ENCODE measurements around the gene CFAP298. TPM values are rescaled to one million over a fixed set of nuclear protein-coding genes. Genes with fewer than 3 reads are reported as not detected.

The CFAP298 gene
- total RNA-seq, 2 donors from 2014 or later = 21.1 to 22.4 TPM

DNA sequence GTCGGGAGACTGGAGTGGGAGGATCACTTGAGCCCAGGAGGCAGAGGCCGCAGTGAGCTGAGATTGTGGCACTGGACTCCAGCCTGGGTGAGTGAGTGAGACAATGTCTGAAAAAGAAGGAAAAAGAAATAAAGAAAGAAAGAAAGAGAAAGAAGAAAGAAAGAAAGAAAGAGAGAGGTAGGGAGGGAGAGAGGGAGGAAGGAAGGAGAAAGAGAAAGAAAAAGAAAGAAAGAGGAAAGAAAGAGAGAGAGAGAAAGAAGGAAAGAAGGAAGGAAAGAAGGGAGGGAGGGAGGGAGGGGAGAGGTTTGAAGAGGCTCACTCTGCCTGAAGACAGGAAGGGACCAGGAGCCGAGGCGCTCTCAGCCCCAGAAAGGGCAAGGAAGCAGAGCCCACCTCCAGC, 22.0 kb downstream of the CFAP298 start:
- H3K27me3 Mint-ChIP-seq (ENCODE audit: low read depth) = no peaks in the 10 kb centered on the region
- DNase-seq (no peak), ATAC-seq (replicated peaks in 1 of 2) (no peak)
- no peak overlapping the region for H3K4me3 Mint-ChIP-seq
- no peaks in the 10 kb centered on the region for H3K36me3 Mint-ChIP-seq (ENCODE audit: insufficient read depth in 2 of 2)
- H3K4me1 Mint-ChIP-seq (ENCODE audit: low read depth) = no peaks in the 10 kb centered on the region
- no peaks in the 10 kb centered on the region for H3K9me3 Mint-ChIP-seq
- no peak overlapping the region for H3K27ac Mint-ChIP-seq

- H3K36me3 Mint-ChIP-seq (ENCODE audit: insufficient read depth in 2 of 2) = no peaks in the 10 kb centered on the region
- H3K4me3 Mint-ChIP-seq = no peak overlapping the region
- no peaks in the 10 kb centered on the region for H3K9me3 Mint-ChIP-seq
- H3K4me1 Mint-ChIP-seq (ENCODE audit: low read depth) = no peaks in the 10 kb centered on the region
- H3K27me3 Mint-ChIP-seq (ENCODE audit: low read depth) = no peaks in the 10 kb centered on the region
- DNase-seq (no peak), ATAC-seq (replicated peaks in 1 of 2) (no peak)
- no peak overlapping the region for H3K27ac Mint-ChIP-seq
Observed at GRCh38 chr21:32587651-32588050, 24.5 kb downstream of the CFAP298 start.

DNA sequence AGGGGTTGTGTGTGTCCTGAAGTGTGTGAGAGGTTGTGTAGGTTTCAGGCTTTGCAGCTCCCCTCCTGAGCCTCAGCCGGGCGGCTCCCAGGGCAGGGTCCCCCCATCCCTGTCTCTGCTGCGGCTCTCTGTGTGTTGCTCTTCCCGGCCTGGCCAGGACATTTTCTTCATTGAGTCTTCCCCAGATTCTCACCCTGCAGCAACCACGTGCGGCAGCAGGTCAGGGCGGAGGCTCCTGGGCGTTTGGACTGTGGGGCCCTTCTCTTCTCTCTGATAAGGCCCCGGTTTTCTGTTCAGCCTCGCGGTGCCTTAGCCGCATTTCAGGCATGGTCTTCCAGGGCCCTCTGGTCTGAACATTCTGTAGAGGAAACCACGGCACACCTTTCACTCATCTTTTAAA, 25.1 kb downstream of the CFAP298 start:
- no peaks in the 10 kb centered on the region for H3K9me3 Mint-ChIP-seq
- H3K36me3 Mint-ChIP-seq (ENCODE audit: insufficient read depth in 2 of 2) = no peaks in the 10 kb centered on the region
- no peak for DNase-seq
- ATAC-seq (replicated peaks in 1 of 2) = no peak
- H3K27me3 Mint-ChIP-seq (ENCODE audit: low read depth) = no peaks in the 10 kb centered on the region
- no peaks in the 10 kb centered on the region for H3K4me1 Mint-ChIP-seq (ENCODE audit: low read depth)
- H3K27ac Mint-ChIP-seq = no peak overlapping the region
- no peak overlapping the region for H3K4me3 Mint-ChIP-seq

DNA sequence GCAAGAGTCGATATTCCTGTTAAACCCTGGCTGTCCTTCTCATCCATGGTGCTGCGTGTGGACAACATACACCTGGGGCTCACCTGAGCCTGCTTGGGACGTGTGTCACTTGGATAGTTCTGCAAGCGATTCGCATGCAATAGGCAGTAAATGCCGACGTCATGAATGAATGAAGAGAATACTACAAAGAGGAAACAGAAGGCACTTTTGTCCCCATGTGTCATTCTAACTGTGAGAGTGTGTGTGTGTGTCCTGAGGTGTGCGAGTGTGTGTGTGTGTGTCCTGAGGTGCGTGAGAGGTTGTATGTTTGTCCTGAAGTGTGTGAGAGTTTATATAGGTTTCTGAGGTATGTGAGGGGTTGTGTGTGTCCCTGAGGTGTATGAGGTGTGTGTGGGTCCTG, 26.2 kb downstream of the CFAP298 start:
- Mint-ChIP-seq H3K27me3 (ENCODE audit: low read depth) (no peaks in the 10 kb centered on the region), H3K4me3 (no peak overlapping the region), H3K9me3 (no peaks in the 10 kb centered on the region), H3K27ac (no peak overlapping the region), H3K4me1 (ENCODE audit: low read depth) (no peaks in the 10 kb centered on the region), H3K36me3 (ENCODE audit: insufficient read depth in 2 of 2) (no peaks in the 10 kb centered on the region)
- ATAC-seq (replicated peaks in 1 of 2) (no peak), DNase-seq (no peak)

GRCh38 chr21:32585042-32585710, 27.0 kb downstream of the CFAP298 start, which contains the start of gene TCP10L:
Gene TCP10L (minus strand): TSS chr21:32585523. CDS start chr21:32584304, 1,219 bp downstream.
- ATAC-seq (replicated peaks in 1 of 2) (no peak), DNase-seq (no peak)
- Mint-ChIP-seq H3K9me3 (no peaks in the 10 kb centered on the region), H3K36me3 (ENCODE audit: insufficient read depth in 2 of 2) (no peaks in the 10 kb centered on the region), H3K4me1 (ENCODE audit: low read depth) (no peaks in the 10 kb centered on the region), H3K27me3 (ENCODE audit: low read depth) (no peaks in the 10 kb centered on the region), H3K27ac (no peak within 1 kb of the TSS), H3K4me3 (no peak within 1 kb of the TSS)

DNA sequence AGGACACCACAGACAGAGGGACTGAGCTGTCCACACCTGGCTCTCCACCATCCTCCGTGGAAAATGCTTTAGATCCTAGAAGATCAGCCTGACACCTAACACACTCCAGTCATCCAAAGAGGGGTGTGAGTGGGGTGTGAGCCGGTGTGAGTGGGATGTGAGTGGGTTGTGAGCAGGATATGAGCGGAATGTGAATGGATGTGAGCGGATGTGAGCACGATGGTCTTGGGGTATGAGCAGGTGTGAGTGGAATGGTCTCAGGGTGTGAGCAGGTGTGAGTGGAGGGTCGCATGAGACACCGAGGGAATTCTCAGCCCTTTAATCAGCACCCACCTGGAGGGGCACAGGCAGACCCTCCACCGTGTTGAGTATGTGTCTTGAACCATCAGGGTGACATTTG, 27.7 kb downstream of the CFAP298 start:
- Mint-ChIP-seq H3K27ac (no peak overlapping the region), H3K4me3 (no peak overlapping the region), H3K27me3 (ENCODE audit: low read depth) (no peaks in the 10 kb centered on the region), H3K36me3 (ENCODE audit: insufficient read depth in 2 of 2) (no peaks in the 10 kb centered on the region), H3K9me3 (no peaks in the 10 kb centered on the region), H3K4me1 (ENCODE audit: low read depth) (no peaks in the 10 kb centered on the region)
- no peak for DNase-seq
- no peak for ATAC-seq (replicated peaks in 1 of 2)

GRCh38 chr21:32581732-32582131, 30.4 kb downstream of the CFAP298 start:
- H3K4me3 Mint-ChIP-seq = no peak overlapping the region
- no peaks in the 10 kb centered on the region for H3K9me3 Mint-ChIP-seq
- ATAC-seq (replicated peaks in 1 of 2) (no peak), DNase-seq (no peak)
- H3K4me1 Mint-ChIP-seq (ENCODE audit: low read depth) = no peaks in the 10 kb centered on the region
- no peak overlapping the region for H3K27ac Mint-ChIP-seq
- H3K27me3 Mint-ChIP-seq (ENCODE audit: low read depth) = no peaks in the 10 kb centered on the region
- H3K36me3 Mint-ChIP-seq (ENCODE audit: insufficient read depth in 2 of 2) = no peaks in the 10 kb centered on the region

- no peak overlapping the region for H3K4me3 Mint-ChIP-seq
- H3K4me1 Mint-ChIP-seq (ENCODE audit: low read depth) = no peaks in the 10 kb centered on the region
- H3K36me3 Mint-ChIP-seq (ENCODE audit: insufficient read depth in 2 of 2) = no peaks in the 10 kb centered on the region
- H3K27ac Mint-ChIP-seq = no peak overlapping the region
- ATAC-seq (replicated peaks in 1 of 2) (no peak), DNase-seq (no peak)
- H3K9me3 Mint-ChIP-seq = no peaks in the 10 kb centered on the region
- no peaks in the 10 kb centered on the region for H3K27me3 Mint-ChIP-seq (ENCODE audit: low read depth)
Observed at GRCh38 chr21:32580949-32581348, 31.2 kb downstream of the CFAP298 start.

GRCh38 chr21:32578107-32578691, 34.0 kb downstream of the CFAP298 start:
- DNase-seq = peak; percentile 26 to 35

GRCh38 chr21:32576011-32576410, 36.2 kb downstream of the CFAP298 start:
- no peaks in the 10 kb centered on the region for H3K9me3 Mint-ChIP-seq
- no peaks in the 10 kb centered on the region for H3K36me3 Mint-ChIP-seq (ENCODE audit: insufficient read depth in 2 of 2)
- ATAC-seq (replicated peaks in 1 of 2) (no peak), DNase-seq (no peak)
- H3K27ac Mint-ChIP-seq = no peak overlapping the region
- H3K27me3 Mint-ChIP-seq (ENCODE audit: low read depth) = no peaks in the 10 kb centered on the region
- no peak overlapping the region for H3K4me3 Mint-ChIP-seq
- H3K4me1 Mint-ChIP-seq (ENCODE audit: low read depth) = no peaks in the 10 kb centered on the region

More at GRCh38 chr21:32578107-32578691, 34.0 kb downstream of the CFAP298 start:
- ATAC-seq (replicated peaks in 1 of 2) = peak; percentile 56 to 62
- Mint-ChIP-seq H3K27ac (no peak overlapping the region), H3K4me1 (ENCODE audit: low read depth) (no peaks in the 10 kb centered on the region), H3K27me3 (ENCODE audit: low read depth) (no peaks in the 10 kb centered on the region), H3K4me3 (no peak overlapping the region), H3K36me3 (ENCODE audit: insufficient read depth in 2 of 2) (no peaks in the 10 kb centered on the region), H3K9me3 (no peaks in the 10 kb centered on the region)

DNA sequence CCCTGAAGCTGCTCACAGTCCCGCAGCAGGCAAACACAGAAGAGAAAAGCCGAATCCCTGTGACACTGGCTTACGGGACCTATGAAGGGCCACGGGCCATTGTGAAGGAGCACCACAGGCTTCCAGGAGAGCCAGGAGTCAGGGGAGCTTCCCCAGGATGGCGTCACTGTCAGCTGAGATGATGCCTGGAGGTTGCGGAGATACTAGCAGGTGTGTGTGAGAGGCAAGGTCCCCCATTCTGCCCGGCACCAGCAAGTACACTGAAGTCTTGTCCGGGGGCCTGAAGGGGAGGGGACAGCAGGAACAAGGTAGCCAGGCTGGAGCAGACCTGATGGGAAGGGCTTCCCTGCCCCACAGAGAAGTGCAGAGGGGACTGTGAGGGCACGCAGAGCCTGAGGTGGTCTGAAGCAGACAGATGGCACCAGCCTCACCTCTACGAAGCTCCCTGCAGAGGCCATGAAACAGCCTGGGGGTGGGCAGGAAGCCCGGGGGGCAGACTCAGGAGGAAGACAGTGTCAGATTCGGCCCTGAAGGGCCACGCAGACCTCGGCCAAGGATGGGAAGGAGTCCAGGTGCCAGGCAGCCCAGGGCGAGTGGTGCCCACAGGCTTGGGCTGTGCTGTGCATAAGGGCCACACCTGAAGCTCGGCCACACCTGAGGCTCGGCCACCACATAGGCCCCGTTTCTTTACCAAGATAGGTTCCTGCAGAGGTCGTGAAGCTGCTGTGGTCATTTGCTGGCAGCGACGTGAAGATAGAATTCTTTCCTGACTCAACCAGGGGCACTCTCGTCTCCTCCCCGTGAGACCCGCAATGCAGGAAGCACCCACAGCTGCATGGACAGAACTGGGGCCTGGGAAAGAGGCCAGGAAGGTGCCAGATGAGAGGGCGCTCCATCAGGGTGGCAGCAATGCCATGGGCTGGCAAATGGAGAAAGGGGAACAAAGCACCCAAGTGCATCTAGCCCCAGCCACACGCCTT, 36.9 kb downstream of the CFAP298 start:
- Mint-ChIP-seq H3K27ac (no peak overlapping the region), H3K9me3 (no peaks in the 10 kb centered on the region), H3K4me3 (no peak overlapping the region), H3K4me1 (ENCODE audit: low read depth) (peaks cover 3% of the 10 kb centered on the region), H3K27me3 (ENCODE audit: low read depth) (no peaks in the 10 kb centered on the region), H3K36me3 (ENCODE audit: insufficient read depth in 2 of 2) (no peaks in the 10 kb centered on the region)
- ATAC-seq (replicated peaks in 1 of 2) (no peak), DNase-seq (no peak)

DNA sequence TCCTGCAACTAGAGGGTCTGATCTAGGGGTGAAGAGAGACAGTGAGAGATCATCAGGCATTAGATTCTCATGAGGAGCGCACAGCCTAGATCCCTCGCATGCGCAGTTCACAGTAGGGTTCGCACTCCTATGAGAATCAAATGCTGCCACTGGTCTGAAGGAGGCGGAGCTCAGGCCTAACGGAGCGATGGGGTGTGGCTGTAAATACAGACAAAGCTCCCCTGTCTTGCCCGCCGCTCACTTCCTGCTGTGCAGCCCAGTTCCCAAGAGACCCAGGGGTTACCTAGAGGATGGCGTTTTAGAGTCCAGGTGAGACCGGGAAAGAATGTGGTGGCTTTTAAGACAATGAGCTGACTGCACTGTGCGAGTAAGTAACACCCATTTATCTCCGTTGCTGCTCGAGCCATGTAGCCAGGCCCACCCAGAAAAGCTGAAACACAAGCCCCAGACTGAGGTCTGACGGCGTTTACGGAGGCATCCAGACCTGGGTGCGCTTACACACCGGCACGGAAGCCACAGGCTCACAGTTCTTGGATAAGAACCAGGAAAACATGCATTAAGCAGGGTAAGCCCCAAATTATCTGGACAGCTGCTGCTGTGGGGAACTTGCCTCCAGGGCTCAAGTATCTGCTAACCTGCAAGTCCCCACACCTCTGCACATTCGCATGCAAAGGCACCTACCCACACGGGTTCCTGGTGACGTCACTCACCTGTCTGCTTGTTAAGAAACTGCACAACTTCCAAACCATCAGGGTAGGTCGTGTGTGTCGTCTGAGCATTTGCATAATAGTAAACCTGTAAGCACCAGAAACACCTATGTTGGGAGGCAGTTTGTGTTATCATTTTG, 39.4 kb downstream of the CFAP298 start:
- Mint-ChIP-seq H3K4me3 (no peak overlapping the region), H3K27ac (no peak overlapping the region), H3K9me3 (no peaks in the 10 kb centered on the region), H3K4me1 (ENCODE audit: low read depth) (peaks cover 16% of the 10 kb centered on the region), H3K27me3 (ENCODE audit: low read depth) (no peaks in the 10 kb centered on the region), H3K36me3 (ENCODE audit: insufficient read depth in 2 of 2) (no peaks in the 10 kb centered on the region)
- DNase-seq = no peak
- no peak for ATAC-seq (replicated peaks in 1 of 2)
